NB4 (cell line): ENCODE data around the gene MAP3K5.

Experiments used
- CTCF ChIP-seq: IDR thresholded peaks from one replicate; pipeline ENCODE4 v1.5.1; 2012; ENCODE audit warnings: low read depth, low read length
- MYC ChIP-seq: IDR thresholded peaks from 2 replicates; pipeline ENCODE4 v1.6.1; 2011; ENCODE audit warnings: low read depth, low read length
- POLR2A ChIP-seq: IDR thresholded peaks from 2 replicates; pipeline ENCODE4 v1.6.1; 2011; ENCODE audit warnings: mild to moderate bottlenecking; ENCODE audit not compliant: insufficient read length; ENCODE audit errors: extremely low read depth

- no peak for TF ChIP-seq CTCF
- no peak for TF ChIP-seq POLR2A
- no peak for TF ChIP-seq MYC
These were observed 48.2 kb upstream of the MAP3K5 start for GRCh38 chr6:136840276-136841001.
